Endothelial cell of umbilical vein (primary cell): ENCODE data around the gene ALOX15.

ENCODE experiments used
- MYC ChIP-seq: IDR thresholded peaks from one replicate; pipeline ENCODE4 v1.6.1; 2011; ENCODE audit warnings: mild to moderate bottlenecking, low read depth, low read length
- POLR2A ChIP-seq: IDR thresholded peaks from 2 replicates; pipeline ENCODE4 v1.6.1; 2012; ENCODE audit warnings: low read depth, mild to moderate bottlenecking, control low read depth, low read length
- POLR2AphosphoS5 ChIP-seq: IDR thresholded peaks from 2 replicates; pipeline ENCODE4 v1.6.1; 2012; ENCODE audit warnings: low read depth, mild to moderate bottlenecking, control low read depth, low read length, moderate library complexity; ENCODE audit not compliant: insufficient read depth
- TF ChIP-seq, protein P1 (sequence below), 2 donors: IDR thresholded peaks; 1 replicate in 1 of 2; 2 replicates in 1 of 2; pipeline ENCODE4 v1.5.1; 2011; ENCODE audit warnings: low read length in 2 of 2, mild to moderate bottlenecking in 2 of 2, moderate library complexity in 2 of 2, control low read depth in 1 of 2, inconsistent platforms in 1 of 2, low read depth in 1 of 2; ENCODE audit not compliant: insufficient read depth in 1 of 2; ENCODE audit errors: extremely low read depth in 1 of 2

DNA sequence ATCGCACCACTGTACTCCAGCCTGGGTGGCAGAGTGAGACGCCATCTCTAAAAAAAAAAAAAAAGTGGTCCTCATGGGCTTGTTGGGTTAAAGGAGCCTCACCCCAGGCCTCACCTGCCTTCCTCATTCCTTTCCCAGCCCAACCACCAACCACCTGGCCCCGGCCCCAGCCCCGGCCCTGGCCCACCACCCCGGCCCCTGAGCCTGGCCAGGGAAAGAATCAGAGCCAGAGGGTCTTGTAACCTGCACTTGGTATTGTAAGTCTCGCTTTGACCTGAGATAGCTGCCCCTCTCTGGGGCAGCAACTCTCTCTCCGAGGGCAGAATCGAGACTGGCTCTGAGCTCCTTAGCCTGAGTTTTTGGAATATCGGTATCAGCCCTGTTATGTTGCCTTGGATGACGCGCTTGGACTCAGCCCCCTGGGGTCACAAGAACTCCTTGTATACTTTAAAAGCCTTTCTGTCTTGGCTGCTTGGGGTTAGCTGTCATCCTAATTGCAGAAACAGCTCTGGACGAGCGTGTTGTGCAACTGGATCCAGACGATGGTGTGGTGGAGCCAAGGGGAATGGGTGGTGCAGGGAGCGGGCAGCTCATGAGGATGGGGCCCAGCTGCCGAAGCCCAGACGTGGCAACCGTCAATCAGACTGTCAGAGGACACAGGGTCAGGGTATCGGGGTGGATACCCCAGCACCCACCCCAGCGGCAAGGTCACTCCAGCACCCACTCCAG lies 42.5 kb downstream of the ALOX15 start:
- TF ChIP-seq, protein P1, sequence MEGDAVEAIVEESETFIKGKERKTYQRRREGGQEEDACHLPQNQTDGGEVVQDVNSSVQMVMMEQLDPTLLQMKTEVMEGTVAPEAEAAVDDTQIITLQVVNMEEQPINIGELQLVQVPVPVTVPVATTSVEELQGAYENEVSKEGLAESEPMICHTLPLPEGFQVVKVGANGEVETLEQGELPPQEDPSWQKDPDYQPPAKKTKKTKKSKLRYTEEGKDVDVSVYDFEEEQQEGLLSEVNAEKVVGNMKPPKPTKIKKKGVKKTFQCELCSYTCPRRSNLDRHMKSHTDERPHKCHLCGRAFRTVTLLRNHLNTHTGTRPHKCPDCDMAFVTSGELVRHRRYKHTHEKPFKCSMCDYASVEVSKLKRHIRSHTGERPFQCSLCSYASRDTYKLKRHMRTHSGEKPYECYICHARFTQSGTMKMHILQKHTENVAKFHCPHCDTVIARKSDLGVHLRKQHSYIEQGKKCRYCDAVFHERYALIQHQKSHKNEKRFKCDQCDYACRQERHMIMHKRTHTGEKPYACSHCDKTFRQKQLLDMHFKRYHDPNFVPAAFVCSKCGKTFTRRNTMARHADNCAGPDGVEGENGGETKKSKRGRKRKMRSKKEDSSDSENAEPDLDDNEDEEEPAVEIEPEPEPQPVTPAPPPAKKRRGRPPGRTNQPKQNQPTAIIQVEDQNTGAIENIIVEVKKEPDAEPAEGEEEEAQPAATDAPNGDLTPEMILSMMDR (IDR thresholded peaks at IDR 0.05; ENCODE audit: extremely low read depth in 1 of 2, insufficient read depth in 1 of 2, low read depth in 1 of 2, low read length in 2 of 2), result no peak
- TF ChIP-seq POLR2AphosphoS5 (no peak), POLR2A (no peak), MYC (no peak)
